SK-N-SH (cell line): ENCODE measurements around the gene RASGRF1.

Experiments
- USF2 ChIP-seq: fragments of 150-350 bp; IDR thresholded peaks from 2 replicates; pipeline ENCODE4 v1.6.1; 2017; ENCODE audit warnings: antibody characterized with exemption, low read length, low read depth, borderline replicate concordance
- ZBTB33 ChIP-seq: IDR thresholded peaks from 2 replicates; pipeline ENCODE4 v1.4.0; 2012; ENCODE audit warnings: low read depth, borderline replicate concordance
- TF ChIP-seq, protein P1 (sequence below): fragments of 200-600 bp; sonication (generic); IDR thresholded peaks from 2 replicates; pipeline ENCODE4 v1.6.1; 2017; ENCODE audit warnings: antibody characterized with exemption, mild to moderate bottlenecking, moderate library complexity

GRCh38 chr15:78960308-78960707 lies 130.3 kb downstream of the RASGRF1 start:
- TF ChIP-seq ZBTB33 (no peak), USF2 (no peak)
- TF ChIP-seq, protein P1, sequence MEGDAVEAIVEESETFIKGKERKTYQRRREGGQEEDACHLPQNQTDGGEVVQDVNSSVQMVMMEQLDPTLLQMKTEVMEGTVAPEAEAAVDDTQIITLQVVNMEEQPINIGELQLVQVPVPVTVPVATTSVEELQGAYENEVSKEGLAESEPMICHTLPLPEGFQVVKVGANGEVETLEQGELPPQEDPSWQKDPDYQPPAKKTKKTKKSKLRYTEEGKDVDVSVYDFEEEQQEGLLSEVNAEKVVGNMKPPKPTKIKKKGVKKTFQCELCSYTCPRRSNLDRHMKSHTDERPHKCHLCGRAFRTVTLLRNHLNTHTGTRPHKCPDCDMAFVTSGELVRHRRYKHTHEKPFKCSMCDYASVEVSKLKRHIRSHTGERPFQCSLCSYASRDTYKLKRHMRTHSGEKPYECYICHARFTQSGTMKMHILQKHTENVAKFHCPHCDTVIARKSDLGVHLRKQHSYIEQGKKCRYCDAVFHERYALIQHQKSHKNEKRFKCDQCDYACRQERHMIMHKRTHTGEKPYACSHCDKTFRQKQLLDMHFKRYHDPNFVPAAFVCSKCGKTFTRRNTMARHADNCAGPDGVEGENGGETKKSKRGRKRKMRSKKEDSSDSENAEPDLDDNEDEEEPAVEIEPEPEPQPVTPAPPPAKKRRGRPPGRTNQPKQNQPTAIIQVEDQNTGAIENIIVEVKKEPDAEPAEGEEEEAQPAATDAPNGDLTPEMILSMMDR = no peak
